ENCODE data around the gene AARS1.
"Not testable (repeated sequence)": the region's sequence is repeated elsewhere in the genome, so short reads cannot be mapped to it uniquely, and the experiment has no call there.

- TF ChIP-seq, protein P1, sequence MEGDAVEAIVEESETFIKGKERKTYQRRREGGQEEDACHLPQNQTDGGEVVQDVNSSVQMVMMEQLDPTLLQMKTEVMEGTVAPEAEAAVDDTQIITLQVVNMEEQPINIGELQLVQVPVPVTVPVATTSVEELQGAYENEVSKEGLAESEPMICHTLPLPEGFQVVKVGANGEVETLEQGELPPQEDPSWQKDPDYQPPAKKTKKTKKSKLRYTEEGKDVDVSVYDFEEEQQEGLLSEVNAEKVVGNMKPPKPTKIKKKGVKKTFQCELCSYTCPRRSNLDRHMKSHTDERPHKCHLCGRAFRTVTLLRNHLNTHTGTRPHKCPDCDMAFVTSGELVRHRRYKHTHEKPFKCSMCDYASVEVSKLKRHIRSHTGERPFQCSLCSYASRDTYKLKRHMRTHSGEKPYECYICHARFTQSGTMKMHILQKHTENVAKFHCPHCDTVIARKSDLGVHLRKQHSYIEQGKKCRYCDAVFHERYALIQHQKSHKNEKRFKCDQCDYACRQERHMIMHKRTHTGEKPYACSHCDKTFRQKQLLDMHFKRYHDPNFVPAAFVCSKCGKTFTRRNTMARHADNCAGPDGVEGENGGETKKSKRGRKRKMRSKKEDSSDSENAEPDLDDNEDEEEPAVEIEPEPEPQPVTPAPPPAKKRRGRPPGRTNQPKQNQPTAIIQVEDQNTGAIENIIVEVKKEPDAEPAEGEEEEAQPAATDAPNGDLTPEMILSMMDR (IDR thresholded peaks at IDR 0.05), result not testable (repeated sequence)
- TF ChIP-seq SREBF2 (IDR thresholded peaks at IDR 0.05), result not testable (repeated sequence)
These were observed 84.5 kb downstream of the AARS1 start for GRCh38 chr16:70204668-70205405.

Data from A549 (cell line).